ENCODE measurements around the gene TOR1A. TPM values are rescaled to one million over a fixed set of nuclear protein-coding genes. Genes with fewer than 3 reads are reported as not detected.

TOR1A gene
- total RNA-seq, 4 donors from 2014 or later: 33.9 to 45.9 (median 38.2) TPM

GRCh38 chr9:129836311-129837007, 12.5 kb upstream of the TOR1A start:
- Histone ChIP-seq H3K9me3 (no peaks in the 10 kb centered on the region), H3K36me3 (peaks cover 0 to 36% of the 10 kb centered on the region in 2 donors), H3K4me3 (peak overlapping the region; percentile 82 to 99), H3K27ac (peak overlapping the region in 3 of 4 donors; percentile 91 to 97 (median 96)), H3K4me1 (peaks cover 0 to 64% (median 21%) of the 10 kb centered on the region in 3 donors), H3K27me3 (no peaks in the 10 kb centered on the region)
- 8 to 39% methylated on average over 4 to 10 of the region's 16 CpGs for WGBS, 2 donors (ENCODE audit: low coverage in 1 of 2)
- ATAC-seq: no peak
- TF ChIP-seq CTCF (IDR thresholded peaks at IDR 0.05): no peak
- no peak for TF ChIP-seq EP300 (IDR thresholded peaks at IDR 0.05)
- TF ChIP-seq POLR2A (IDR thresholded peaks at IDR 0.05): no peak
- no peak for TF ChIP-seq POLR2AphosphoS5 (IDR thresholded peaks at IDR 0.05)

- no peaks in the 10 kb centered on the region for H3K27me3 ChIP-seq
- 0 to 1% methylated on average over 1 to 14 of the region's 19 CpGs for WGBS, 2 donors (ENCODE audit: low coverage in 1 of 2)
- H3K4me3 ChIP-seq: peak overlapping the region; percentile 82 to 99
- peaks cover 0 to 64% (median 21%) of the 10 kb centered on the region in 3 donors for H3K4me1 ChIP-seq
- peak overlapping the region; percentile 87 to 97 (median 94) for H3K27ac ChIP-seq
- peaks cover 0 to 40% of the 10 kb centered on the region in 2 donors for H3K36me3 ChIP-seq
- ATAC-seq: no peak
- H3K9me3 ChIP-seq: no peaks in the 10 kb centered on the region
- TF ChIP-seq CTCF (IDR thresholded peaks at IDR 0.05) (no peak), POLR2AphosphoS5 (IDR thresholded peaks at IDR 0.05) (no peak), POLR2A (IDR thresholded peaks at IDR 0.05) (no peak), EP300 (IDR thresholded peaks at IDR 0.05) (no peak)
These were observed 11.9 kb upstream of the TOR1A start for GRCh38 chr9:129835860-129836223.

- Histone ChIP-seq H3K36me3 (peaks cover 0 to 45% of the 10 kb centered on the region in 2 donors), H3K9me3 (no peaks in the 10 kb centered on the region), H3K27me3 (no peaks in the 10 kb centered on the region), H3K27ac (peak within 1 kb of the TSS; percentile 87 to 97 (median 94)), H3K4me3 (peak within 1 kb of the TSS; percentile 82 to 99), H3K4me1 (peaks cover 0 to 64% (median 21%) of the 10 kb centered on the region in 3 donors)
- TF ChIP-seq POLR2A (IDR thresholded peaks at IDR 0.05) (peak; percentile 96 to 98), POLR2AphosphoS5 (IDR thresholded peaks at IDR 0.05) (peak; percentile 98), EP300 (IDR thresholded peaks at IDR 0.05) (no peak), CTCF (IDR thresholded peaks at IDR 0.05) (peak in 1 of 4 experiments; percentile 9)
- ATAC-seq: peak; percentile 99
- no CpG with 5 or more reads among the region's 81 CpGs for WGBS, 2 donors (ENCODE audit: low coverage in 1 of 2)
These were observed 11.4 kb upstream of the TOR1A start, which contains the start of the genes C9orf78 and USP20 for GRCh38 chr9:129835128-129835859. Gene C9orf78, minus strand, starts transcription at chr9:129835275. Its CDS starts 54 bp downstream, at chr9:129835221. Gene USP20, plus strand, starts transcription at chr9:129835458. Its CDS starts 17,098 bp downstream, at chr9:129852556.

GRCh38 chr9:129834489-129835127, 10.7 kb upstream of the TOR1A start:
- Histone ChIP-seq H3K4me1 (peaks cover 0 to 57% (median 21%) of the 10 kb centered on the region in 3 donors), H3K27me3 (no peaks in the 10 kb centered on the region), H3K9me3 (no peaks in the 10 kb centered on the region), H3K27ac (peak overlapping the region; percentile 47 to 97 (median 94)), H3K36me3 (peaks cover 0 to 52% of the 10 kb centered on the region in 2 donors), H3K4me3 (peak overlapping the region; percentile 82 to 99)
- TF ChIP-seq EP300 (IDR thresholded peaks at IDR 0.05) (no peak), CTCF (IDR thresholded peaks at IDR 0.05) (no peak), POLR2A (IDR thresholded peaks at IDR 0.05) (no peak), POLR2AphosphoS5 (IDR thresholded peaks at IDR 0.05) (no peak)
- ATAC-seq: peak; percentile 21
- 1 to 4% methylated on average over 10 to 14 of the region's 32 CpGs for WGBS, 2 donors (ENCODE audit: low coverage in 1 of 2)

All from gastroesophageal sphincter (tissue), 4 donors.